GM19397 (cell line): ENCODE results near the gene MTERF2.

Source experiments
- ATAC-seq: cut with Tn5 transposase; IDR thresholded peaks from one replicate; pipeline ENCODE4 v1.9.1; 2021; ENCODE audit warnings: mild to moderate bottlenecking, moderate library complexity; ENCODE audit not compliant: unreplicated experiment

Gene MTERF2

DNA sequence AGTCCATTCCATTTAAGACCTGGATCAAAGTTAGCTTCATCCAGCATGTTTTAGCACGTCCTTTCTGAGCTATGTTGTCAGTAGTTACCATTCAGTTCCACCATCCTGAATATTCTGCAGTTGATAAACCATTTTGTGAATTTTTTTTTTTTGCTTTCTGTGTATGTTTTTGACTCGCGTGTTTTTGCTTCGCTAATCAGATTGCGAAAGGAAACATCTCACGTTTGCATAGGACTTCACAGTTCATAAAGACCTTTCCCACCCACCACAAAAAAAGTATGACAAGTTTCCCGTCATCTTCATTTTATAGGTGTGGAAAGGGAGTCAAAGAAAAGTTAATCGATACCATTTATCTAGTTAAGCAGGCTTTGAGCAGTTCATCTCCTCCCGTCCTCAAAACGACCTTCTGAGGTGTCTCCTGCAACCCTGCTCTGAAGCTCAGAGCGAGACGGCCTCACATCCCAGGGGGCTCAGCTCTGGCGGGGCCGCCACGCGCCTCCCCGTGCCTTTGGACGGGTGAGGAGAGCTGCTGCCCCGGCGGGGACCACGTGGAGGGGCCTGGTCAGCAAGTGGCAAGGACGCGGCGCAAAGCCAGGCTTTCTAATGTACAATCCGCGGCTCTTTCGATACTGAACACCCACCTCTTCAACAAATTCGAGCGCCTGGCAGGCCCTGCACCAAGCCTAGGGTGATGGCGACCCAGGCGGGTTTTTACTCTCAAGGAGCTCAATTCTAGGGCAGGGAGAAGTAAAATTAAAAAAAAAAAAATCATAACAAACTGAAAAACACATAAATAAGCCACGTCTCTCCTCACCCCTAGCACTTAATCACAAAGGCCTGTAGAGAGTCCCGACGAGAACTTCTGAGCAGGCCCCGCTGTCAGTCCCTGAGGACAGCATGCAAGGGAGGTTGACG is 32.2 kb downstream of the MTERF2 start:
- ATAC-seq, result no peak

GRCh38 chr12:106953352-106954250 is 33.3 kb downstream of the MTERF2 start:
- ATAC-seq, result no peak

DNA sequence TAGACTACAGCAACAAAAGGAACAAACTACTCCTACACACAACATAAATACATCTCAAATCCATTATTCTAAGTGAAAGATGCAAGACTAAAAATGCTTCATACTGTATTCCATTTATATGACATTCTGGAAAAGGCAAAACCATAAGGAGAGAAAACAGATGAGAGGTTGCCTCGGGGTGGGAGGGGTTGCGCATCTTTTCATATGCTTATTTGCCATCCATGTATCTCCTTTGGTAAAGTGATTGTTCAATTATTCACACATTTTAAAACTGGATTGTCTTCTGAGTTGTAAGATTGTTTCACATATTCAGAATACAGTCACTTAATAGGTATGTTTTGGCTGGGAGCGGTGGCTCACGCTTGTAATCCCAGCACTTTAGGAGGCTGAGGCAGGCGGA is 36.4 kb downstream of the MTERF2 start:
- no peak for ATAC-seq

GRCh38 chr12:106947461-106947860 is 39.5 kb downstream of the MTERF2 start:
- no peak for ATAC-seq

DNA sequence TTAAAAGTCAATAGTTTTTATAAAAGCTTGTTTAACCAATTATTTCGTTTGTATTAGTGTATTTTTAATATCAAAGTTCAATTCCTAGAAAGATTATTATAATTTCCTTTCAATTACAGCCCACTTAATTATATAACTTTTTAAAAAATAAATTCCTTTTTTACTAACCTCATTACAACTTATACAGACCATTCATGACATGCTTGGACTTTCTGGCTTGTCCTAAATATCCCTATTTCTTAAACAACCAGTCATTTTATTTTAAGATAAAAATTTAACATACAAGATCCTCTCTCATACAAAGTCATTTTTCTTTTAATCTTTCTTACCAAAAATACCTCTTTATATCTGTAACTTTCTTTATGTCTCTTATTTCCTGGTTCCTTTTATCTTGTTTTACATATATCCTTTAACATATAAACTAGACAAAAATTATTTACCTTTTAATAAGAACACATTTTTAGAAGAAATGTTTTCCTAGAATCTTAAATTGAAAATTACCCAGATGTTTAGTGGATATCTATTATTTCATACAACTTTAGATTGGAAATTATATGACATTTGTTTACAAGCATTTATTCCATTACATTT is 41.6 kb downstream of the MTERF2 start:
- no peak for ATAC-seq

DNA sequence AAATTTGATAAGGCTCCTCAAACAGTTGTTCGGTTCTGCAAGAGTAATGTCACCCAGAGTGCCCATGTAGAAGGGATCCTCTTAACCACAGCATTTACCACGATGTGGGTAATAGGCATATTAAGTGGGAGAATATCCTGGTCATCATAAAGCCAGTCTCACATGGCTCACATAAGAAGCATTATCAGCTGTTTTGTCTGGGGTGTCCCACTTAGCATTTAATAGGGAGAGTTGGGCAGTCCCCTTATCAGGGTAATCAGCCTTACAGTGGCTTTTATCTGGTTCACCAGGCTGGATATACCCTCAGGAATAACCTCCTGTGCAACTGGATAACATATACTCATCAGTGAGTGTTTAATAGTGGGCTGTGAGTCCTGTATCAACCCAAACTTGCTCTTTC is 44.2 kb downstream of the MTERF2 start:
- no peak for ATAC-seq

DNA sequence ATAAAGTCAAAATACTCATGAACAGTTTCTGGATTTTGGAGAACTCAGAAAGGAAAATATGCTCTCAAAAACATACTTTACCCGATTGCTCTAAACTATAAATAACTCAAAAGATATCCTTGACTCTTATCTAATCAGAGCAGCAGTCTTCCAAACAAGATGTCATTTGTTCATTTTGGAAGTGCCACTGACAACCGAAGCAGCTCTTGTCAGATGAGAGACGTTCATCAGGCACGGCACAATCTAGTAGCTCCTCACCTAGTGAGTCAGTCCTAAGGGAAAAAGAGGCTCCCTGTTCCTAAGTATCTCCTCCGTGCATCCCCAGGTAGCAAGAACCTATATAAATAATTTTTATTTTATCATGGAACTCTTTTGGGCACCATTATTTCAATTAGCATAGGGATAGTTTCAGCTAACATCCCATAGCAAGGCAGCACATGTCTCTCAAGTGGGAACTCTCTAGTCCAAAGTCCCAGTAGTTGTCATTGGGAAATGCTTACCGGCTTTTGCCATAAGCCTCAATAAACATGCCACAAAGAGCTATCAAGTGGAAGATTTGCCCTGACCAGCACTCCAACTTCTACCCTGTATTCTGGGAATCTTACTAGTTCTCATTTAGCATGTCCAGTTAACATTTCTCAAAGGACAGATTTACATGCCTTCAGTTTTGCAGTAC is 45.3 kb downstream of the MTERF2 start:
- ATAC-seq, result no peak

- no peak for ATAC-seq
Observed at GRCh38 chr12:106934277-106934676, 52.7 kb downstream of the MTERF2 start.
